Forelimb muscle (tissue), 1 donor: ENCODE results near the gene SUN5. TPM values are rescaled to one million over a fixed set of nuclear protein-coding genes. Genes with fewer than 3 reads are reported as not detected.

Source experiments
- DNase-seq: peaks from one replicate; pipeline ENCODE4 v3.0.0-alpha.2; 2013; ENCODE audit warnings: low read depth
- polyA plus RNA-seq: library from polyadenylated mRNA; unstranded; fragments of 120-200 nt; gene quantifications from one replicate; pipeline ENCODE4 v1.2.1, GENCODE V29; 2013; ENCODE audit not compliant: insufficient read length

The SUN5 gene
- polyA plus RNA-seq, 1 donor, result not detected

DNA sequence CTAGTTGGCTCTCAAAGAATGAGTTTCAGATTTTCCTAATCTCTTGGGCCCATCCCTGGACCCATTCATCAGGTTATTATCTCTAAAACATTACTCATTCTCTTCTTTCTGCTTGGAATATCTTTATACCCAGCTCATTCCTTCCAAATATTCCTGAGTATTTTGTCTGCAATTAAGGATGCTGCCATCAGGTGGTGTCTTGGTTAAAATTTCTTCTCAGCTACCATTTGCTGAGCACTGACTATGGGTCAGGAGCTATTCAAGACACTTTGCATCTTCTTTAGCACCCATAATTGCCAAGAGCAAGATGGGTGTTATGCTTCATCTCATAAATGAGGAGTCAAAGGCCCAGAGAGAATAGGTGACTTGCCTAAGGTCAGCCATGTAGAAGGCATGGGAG is 8.4 kb downstream of the SUN5 start:
- DNase-seq, result no peak

DNA sequence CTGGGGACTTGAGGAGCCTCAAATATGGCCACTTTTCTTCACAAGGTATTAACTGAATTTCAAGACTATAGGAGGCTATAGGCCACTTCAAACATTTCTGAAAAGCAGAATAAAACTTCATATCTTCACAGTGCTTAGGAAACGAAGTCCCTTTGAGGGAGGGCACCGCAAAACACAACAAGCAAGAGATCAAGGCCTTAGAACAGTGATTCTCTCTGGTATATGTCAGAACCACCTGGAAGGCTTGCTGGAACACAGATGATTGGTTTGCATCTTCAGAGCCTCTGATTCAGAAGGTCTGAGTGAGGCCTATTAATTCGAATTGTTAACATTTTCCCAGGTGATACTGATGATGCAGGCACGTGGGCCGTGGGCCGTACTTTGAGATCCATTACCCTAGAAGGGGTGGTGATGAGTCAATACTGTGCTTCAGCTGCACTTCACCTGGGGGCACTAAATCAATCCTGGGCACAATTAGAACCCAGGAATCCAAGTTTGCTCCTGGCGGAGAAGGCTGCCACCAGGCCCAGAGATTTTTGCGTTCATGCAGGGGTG is 10.7 kb downstream of the SUN5 start:
- DNase-seq, result no peak

DNA sequence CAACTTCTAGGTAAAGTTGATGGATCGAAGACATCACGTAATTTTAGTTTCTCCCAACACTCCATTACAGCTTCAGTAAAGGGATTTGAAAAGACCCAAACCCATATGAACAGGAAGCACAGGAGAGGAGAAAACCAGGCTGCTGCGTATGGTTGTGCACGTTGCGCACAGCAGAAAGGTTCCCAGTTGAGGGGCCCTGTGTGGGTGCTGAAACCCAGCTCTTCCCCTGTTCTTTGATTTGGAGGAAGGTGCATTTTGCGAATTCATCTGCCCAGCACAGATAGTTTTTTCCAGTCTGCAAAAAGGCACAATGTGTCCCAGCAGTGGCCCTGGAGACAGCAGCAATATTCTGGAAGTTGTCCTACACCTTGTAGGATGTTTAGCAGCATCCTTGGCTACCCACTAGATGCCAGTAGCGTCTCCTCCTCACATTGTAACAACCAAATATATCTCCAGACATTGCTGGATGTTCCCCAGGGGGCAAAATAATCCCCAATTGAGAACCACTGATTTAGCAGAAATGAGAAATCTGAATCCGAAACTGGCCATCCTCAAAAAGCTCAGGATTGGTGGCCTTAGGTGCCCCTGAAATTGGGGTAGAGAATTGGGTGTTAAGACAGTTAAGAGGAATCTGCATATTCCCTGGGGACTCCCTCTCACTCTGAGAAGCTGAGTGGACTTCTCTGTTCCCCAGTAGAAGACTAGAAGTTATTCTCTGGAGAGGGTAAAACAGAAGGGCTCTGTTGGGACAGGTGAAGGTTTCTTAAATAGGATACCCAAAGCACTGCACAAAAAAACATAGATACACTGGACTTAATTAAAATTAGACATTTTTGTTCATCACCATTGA is 12.2 kb downstream of the SUN5 start:
- no peak for DNase-seq

DNA sequence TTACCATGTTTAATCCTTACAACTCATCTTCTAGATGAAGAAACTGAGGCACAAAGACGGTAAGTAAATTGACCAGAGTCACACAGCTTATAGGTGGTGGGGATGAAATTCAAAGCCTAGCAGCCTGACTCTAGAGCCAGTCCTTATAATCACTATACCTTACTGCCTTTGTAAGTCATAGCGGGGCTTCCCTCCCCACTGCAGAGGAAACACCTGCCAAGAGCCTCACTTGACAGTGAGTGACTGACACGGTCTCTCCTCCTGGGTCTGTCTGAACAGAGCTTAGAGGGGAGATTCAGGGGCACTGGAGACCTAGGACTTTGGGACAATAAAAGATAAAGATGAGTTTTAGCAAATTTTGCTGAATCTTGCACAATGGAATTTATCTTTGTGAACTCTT is 12.8 kb downstream of the SUN5 start:
- DNase-seq, result no peak

DNA sequence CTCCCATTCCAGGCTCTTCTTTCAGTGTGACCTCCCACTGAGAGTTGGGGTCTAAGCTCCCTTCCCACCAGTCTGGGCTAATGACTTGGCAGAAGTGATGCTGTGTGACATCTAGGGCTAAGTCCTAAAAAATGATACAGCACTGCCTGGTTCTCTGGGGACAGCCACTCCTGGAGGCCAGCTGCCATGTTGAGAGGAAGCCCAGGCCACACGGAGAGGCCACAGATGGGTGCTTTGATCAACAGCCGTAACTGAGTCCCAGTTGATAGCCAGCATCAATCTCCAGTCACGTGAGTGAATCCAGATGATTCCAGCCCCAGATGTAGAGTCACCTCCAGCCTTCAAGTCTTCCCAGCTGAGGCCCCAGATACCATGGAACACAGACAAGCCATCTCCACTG is 13.8 kb downstream of the SUN5 start:
- DNase-seq, result no peak

DNA sequence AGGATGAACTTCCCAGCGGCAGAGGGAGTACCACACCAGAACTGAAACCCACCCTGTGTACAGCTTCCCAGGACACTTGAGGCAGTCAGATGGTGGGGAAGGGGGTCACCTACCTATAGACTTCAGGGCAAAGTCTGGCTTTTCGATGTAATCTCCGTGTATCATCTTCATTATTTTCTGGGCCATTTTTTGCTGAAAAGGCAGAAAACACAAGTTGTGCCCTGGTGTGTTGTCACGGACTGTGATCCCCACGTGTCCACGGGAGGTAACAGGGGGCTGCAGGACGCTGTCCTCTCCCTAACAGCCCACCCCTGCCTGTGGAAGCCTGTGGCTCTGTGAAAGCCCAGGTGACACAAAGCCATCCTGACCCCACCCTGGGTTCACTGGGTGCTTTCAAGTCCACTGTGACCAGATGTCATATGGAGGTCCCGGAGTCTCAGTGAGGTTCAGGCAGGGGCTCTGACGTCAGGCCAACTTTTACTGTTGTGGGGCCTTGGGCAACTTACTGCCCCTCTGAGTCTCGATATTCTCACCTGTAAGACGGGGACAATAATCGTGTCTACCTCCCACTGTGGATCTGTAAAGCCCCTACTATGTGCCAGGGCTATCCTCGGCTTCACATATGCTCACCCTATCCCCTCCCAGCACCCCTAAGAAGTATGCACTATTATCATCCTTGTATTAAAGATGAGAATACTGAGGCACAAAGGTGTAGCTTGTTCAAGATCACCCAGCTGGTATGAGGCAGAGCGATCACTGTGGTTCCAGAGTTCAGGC is 14.5 kb downstream of the SUN5 start:
- DNase-seq, result no peak

DNA sequence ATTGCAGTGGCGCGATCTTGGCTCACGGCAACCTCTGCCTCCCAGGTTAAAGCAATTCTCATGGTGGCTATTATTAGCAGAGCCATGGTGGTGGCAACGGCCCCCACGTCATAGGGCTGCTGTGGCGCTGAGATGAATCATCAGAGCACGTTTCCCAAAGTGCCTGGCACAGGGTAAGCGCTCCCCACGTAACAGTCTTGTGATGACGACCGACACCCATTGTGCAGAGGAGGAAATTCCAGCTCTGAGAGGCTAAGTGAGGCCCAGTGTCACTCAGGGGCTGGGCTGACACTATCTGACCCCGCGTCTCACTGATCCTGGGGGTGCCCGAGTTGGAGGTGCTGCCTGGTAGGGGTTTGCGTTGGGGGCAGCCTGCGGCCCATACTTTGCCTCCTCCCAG is 16.2 kb downstream of the SUN5 start:
- no peak for DNase-seq

DNA sequence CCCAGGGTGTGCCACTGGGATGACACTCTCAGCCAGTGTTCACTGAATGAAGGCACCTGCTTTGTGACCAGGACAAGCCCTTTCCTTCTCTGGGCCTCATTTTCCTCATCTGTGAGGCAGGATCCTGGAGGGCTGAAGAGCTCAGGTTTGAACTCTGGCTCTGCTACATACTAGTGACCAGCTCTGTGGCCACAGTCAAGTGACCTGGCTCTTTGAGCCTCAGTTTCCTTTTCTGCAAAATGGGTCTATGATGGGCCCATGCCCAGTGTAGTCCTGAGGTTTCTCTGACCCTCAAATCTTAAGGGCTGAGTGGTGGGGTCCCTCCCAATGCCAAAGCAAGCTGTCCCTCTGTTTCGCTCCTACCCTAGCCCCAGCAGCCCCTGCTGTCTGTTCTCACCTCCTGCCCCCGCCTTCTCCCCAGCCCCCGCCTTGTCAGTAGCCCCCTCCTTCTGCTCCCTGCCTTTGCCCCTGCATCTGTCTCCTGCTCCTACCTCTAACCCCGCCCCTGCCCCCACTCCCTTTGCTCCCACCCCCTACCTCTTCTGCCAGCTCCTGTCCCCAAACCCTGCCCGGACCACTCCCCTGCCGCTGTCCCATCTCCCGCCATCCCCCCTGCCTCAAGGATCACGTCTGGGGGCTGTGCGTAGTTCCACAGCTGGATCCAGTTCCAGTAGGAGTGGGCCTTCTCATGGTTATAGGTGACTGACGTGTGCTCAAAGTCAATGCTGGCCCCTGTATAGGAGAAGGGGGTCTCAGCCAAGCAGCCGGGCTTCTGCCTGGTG is 17.0 kb downstream of the SUN5 start:
- no peak for DNase-seq

DNA sequence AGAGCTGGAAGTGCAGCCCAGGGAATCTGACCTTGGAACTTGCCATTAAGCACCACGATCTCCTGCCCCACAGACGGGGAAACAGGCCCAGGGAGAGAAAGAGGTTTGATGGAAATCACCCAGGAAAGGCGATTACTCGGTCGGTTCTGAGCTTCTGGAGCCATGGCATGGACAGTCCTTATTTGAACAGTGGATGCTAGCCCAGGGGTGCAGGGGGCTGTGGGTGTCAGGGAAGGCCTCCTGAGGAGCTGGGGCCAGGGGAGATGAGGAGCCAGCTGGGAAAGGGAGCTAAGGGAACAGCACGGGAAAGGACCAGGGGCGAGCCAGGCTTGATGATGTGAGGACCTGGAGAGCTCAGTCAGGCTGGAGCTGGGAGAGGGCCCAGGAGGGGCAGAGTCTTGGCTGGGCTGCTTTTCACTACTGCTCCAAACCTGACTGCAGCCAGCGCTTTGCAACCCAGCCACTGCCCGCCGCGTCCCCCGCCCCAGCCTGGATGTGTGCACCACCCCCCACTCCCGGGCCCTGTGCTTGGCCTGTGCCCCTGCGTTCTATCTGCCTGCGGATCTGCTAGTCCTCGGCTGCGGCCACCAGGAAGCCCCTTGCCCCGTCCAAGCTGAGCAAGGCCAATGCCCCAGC is 17.8 kb downstream of the SUN5 start:
- no peak for DNase-seq

DNA sequence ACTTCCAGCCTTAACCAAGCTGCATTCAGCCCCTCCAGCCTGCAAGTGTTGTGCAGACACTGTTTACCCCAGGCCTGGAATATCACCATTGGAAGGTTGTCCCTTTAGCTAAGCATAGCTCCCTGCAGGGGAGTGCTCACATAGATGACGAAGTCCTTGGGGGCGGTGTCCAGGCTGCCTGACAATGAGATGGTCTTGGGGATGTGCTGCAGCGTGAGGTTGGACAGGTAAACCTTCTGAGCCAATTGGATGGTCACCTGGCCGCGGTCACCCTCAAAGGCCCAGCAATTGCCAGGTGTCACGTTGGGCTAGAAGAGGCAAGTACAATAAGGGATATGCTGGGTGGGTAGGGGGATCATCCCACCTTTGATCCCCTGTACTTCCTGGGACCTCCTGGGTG is 18.6 kb downstream of the SUN5 start:
- no peak for DNase-seq

DNA sequence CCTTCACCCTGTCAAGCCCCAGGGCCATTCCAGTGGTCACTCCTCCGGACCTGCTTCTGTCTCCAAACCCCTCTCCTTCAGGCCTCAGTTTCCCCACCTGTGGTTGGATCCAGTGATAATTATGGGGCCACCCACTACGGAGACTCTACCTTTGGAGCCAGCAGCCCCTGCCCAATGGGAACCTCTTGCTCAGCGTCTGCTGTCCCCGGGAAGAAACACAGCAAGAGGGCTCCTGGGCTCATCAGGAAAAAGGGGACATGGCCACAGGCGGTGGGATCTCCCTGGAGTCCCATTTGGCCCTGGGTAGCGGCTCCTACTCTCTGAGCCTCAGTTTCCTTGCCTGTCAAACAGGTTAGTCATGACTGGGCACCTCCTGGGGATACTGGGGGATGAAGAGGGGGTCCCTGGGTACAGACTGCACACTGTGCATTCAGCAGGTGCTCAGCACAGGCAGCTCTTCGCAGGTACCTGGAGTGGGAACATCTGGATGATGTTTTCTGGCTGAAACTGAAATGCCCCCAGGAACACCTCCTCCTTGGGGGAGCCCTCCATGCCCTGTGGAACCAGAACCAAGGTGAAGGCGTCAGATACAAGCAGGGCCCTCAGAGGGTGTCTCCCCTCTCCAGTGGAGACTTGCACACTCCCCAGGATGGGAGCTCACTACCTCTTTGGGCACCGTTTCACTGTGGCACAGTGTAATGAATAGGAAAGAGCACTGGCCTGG is 19.4 kb downstream of the SUN5 start:
- no peak for DNase-seq

DNA sequence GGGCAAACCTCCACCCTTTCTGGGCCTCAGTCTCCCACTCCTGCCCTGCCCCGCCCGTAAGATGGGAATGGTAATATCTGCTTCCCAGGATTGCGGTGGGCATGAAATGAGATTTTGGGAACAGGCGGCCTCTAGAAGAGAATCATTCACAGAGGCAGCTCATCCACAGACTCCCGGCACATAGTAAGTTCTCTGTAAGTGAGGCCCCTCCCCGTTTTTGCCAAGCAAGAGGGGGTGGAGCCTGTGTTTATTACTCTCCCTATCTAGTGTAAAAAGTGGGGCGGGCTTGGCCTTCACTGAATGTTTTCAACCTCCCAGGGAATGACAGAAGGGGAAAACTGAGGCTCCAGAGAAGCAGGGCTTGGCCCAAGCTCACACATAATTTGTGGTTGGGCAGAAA is 20.0 kb downstream of the SUN5 start:
- DNase-seq, result no peak

DNA sequence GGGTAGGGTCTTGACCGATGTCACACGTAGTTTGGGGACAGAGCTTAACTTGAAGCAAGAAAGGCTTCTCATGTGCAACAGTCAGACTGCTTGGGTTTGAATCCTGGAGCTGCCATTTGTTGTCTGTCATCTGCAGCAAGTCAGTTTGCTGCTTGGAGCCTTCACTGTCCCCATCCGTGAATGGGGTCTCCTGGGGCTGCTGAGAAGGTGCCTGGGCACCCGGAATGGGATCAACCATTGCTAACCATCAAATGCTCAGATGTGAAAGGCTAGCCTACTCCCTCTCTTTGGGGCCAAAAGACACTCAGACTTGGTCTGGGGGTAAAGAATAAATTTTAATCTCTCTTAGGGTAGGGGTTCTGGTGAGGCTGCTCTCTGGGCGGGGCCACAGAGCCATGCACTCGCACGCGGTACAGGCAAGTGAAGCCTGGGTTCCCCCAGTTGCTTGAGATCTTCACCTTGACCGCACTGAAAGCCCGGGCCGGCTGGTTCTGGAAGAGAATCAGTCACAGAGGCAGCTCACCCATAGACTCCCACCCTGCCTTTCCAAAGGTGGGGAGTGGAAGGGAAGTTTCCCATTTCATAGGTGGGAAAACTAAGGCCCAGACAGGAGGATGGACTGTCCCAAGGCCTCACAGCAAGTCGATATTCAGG is 20.6 kb downstream of the SUN5 start:
- no peak for DNase-seq

DNA sequence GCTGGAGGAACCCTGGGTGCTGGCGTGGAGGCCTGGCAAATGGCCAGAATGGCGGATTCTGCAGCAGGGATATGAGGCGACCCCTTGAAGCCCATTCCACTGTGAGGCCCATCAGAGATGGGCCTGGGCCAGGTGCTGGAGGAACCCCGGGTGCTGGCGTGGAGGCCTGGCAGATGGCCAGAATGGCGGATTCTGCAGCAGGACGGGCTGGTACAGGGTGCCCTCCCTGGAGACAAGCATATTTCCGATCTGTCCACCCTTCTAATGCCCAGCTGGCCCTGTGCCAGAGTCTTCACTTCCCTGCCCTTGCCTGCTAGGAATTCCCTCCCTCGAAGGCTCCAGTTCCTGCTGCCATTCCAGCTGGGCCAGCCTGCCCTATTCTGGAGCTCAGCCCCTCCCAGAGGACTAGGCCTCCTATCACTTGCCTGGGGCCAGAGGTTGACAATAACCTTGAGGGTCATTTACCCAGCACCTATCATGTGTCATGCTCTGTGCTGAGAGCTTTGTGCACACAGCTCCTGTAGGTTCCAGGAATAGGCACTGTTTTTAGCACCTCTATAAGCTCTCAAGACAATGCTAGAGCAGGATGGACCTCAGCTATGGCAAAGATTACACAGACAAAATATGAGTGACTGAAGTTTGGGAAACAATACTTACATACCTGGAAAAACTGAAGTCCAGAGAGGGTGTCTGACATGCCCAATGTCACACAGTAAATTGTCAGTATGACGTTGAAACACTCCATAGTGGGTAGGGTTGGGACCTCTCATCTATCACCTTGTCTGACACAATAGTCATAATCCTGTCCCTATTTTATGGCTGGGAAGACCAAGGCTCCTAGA is 21.4 kb downstream of the SUN5 start:
- DNase-seq, result no peak

DNA sequence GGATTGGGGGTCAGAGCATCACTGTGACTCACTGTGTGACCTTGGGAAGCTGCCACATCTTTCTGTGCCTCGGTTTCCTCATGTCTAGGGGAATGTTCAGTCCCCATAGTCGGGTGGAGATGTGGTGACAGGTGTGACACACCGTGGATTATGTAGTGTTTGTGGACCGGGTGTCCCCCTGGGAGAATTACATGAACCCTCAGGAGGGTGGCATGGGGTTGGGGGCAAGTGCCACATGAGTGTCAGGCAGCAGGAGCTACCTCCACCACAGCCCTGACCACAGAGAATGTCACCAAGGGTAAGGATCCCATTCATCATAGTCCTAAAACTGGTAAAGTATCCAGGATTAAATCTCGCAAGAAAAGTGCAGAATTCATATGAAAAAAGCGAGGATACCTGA is 23.2 kb downstream of the SUN5 start:
- DNase-seq, result no peak

DNA sequence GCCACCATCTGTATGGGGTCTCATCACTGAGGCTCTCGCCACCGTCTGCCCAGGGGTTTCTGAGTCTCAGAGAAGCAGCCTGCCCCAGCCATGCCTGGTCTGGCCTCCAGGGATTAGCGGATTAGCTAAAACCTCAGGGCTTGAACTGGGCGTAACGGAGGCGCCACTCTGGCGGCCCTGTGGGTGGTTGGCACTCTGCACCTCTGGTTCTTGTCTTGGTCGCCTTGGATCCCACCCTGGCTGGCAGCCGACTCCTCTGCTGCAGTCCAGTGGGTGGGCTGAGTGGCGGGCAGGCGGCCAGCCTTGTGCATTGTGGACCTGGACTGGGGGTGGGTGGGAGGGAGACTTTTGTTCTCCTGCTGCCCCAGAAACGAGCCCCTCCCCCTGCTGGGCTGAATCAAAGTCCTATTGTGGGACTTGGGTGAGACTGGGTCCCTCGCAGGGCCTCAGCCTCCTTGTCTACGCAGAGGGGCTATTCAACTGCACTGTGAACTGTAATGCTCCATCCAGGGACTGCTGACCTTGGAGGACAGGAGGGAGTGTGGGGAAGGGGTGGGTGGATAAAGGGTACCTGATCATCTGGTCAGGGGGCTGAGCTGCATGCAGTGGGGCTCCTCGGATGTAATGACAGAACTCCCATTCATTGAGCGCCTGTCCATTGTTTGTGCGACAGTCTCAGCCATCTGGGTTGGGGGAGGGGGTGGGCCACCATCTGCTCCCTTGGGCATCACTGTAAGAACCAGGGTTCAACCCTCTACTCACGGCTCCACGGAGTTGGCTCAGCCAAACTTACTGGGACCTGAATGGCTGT is 23.9 kb downstream of the SUN5 start:
- DNase-seq, result no peak

DNA sequence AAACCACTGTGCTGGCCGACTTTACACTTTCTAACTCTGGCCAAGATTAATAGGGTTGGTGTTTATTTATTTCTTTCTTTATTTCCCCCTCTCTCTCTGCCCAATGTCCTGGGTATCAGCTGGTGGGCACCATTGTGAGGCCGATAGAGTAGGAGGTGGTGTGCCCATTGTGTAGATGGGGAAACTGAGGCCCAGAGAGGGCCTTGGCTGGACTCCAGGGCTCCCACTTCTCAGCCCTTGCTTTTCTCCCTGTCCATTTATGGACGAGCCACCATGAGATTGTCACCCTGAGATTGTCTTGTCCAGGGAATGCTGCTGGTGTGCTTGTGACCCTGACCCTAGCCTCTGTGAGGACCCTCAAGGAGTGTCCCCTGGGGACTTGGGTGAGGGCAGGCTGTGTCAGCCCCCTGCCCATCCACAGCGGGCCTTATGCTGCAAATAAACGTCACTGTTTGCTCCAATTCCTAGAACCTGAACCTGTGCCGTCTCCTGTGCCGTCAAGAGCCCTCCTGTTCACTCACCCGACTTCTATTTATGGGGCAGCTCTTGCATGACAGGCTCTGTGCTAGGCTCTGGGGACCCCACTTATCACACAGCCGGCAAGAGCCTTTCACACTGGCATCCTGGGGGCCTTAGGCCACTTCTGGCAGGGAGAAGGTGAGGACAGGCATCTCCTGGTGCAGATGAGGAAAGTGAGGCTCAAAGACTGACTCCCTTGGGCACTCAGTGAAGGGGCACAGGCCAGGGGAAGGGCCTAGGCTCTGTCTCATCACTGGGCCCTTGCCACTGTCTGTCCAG is 24.8 kb downstream of the SUN5 start:
- no peak for DNase-seq

DNA sequence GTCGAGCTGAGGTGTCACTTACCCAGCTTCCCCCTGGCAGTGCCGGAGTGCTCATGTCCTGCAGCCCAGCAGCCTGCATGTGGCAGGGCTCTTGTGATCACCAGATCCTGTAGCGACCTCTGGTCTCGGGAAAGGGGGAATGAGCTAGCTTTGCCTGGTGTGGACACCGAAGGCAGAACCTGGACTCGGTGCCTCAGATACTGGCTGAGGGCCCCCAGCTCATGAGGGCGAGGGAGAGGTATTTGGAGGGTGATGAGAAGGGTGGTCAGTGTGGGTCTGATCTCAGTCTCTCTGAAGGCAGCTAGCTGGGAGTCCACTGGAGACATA is 26.3 kb downstream of the SUN5 start:
- no peak for DNase-seq
